Measurements from ENCODE around the gene COL18A1.

- TF ChIP-seq CTCF (IDR thresholded peaks at IDR 0.05; ENCODE audit: poor library complexity) (no peak), EZH2 (IDR thresholded peaks at IDR 0.05; ENCODE audit: borderline replicate concordance) (no peak), EZH2phosphoT487 (IDR thresholded peaks at IDR 0.05; ENCODE audit: low read depth, severe bottlenecking, unreplicated experiment) (no peak)
Observed at GRCh38 chr21:45384656-45385548, 20.1 kb upstream of the COL18A1 start.

Measured in hepatocyte (in vitro differentiated cells).